ENCODE measurements around the gene DPEP1.
A peak's percentile ranks its signal among the peaks of the same experiment; 100 is the strongest.

DPEP1 gene

DNA sequence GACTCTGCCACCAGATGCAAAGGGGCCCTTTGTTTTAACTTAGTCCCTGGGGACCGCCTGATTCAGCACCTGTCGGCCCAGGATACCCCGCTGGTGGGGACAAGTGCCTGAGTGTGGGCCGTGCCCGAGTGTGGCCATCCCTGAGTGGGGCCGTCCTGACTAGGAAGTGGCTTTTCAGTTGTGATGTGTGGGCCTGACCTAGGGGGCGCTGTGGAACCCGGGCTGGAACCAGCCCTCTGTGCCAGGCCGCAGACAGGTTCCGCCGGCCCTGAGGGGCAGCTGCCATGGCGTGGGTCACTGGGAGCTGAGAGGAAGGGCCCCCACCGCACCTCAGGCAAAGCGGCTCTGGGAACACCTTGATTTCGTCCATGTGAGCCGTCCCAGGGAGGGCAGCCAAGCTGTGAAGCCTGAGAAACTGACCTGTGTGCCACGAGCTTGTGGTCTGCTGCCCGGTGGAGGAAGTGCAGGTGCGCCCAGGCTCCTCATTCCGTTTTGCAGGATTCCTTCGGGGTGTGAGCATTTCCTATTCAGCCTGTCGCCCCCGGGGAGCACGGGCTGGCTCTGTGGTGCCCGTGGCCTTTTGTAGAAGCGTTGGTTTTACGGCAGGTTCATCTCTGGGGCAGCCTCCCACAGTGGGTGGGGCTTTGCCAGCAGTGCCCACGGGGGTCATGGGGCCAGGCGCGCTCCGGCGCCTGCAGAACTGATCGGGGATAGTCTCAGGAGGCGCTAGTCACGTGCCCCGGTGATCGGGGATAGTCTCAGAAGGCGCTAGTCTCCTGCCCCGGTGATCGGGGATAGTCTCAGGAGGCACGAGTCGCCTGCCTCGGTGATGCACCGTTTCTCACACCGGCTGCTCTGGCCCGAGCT lies 47.7 kb upstream of the DPEP1 start:
- H3F3A ChIP-seq (ENCODE audit: insufficient read depth, low read length): peaks cover 31% of the 10 kb centered on the region
- no peaks in the 10 kb centered on the region for H4K20me1 ChIP-seq (ENCODE audit: insufficient read depth, low read length)
- no peak for TF ChIP-seq EZH2 (IDR thresholded peaks at IDR 0.05; ENCODE audit: borderline replicate concordance, low read length)
- TF ChIP-seq, protein P1, sequence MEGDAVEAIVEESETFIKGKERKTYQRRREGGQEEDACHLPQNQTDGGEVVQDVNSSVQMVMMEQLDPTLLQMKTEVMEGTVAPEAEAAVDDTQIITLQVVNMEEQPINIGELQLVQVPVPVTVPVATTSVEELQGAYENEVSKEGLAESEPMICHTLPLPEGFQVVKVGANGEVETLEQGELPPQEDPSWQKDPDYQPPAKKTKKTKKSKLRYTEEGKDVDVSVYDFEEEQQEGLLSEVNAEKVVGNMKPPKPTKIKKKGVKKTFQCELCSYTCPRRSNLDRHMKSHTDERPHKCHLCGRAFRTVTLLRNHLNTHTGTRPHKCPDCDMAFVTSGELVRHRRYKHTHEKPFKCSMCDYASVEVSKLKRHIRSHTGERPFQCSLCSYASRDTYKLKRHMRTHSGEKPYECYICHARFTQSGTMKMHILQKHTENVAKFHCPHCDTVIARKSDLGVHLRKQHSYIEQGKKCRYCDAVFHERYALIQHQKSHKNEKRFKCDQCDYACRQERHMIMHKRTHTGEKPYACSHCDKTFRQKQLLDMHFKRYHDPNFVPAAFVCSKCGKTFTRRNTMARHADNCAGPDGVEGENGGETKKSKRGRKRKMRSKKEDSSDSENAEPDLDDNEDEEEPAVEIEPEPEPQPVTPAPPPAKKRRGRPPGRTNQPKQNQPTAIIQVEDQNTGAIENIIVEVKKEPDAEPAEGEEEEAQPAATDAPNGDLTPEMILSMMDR (IDR thresholded peaks at IDR 0.05; ENCODE audit: low read length): peak; percentile 94
- peaks cover 42% of the 10 kb centered on the region for H3K36me3 ChIP-seq (ENCODE audit: insufficient read depth, low read length)
- H3K4me3 ChIP-seq (ENCODE audit: low read depth, low read length, poor library complexity, severe bottlenecking): peak overlapping the region; percentile 5
- peaks cover 47% of the 10 kb centered on the region for H3K4me1 ChIP-seq (ENCODE audit: insufficient read depth, low read length, severe bottlenecking)
- H3K27ac ChIP-seq (ENCODE audit: low read depth, low read length, poor library complexity, severe bottlenecking): no peak overlapping the region
- peaks cover 4% of the 10 kb centered on the region; the same call in 1 of the 2 replicates for H3K79me2 ChIP-seq (ENCODE audit: insufficient read depth, low read length)
- peaks cover 4% of the 10 kb centered on the region; the same call in 1 of the 2 replicates for H3K27me3 ChIP-seq (ENCODE audit: insufficient read depth, low read length)
- H3K4me2 ChIP-seq (ENCODE audit: low read length): peak overlapping the region; percentile 25
- H3K9me2 ChIP-seq (ENCODE audit: low read depth, low read length): no peaks in the 10 kb centered on the region
- H3K9ac ChIP-seq (ENCODE audit: low read length): no peak overlapping the region
- H2AFZ ChIP-seq (ENCODE audit: low read length): no peak overlapping the region
- no peaks in the 10 kb centered on the region for H3K9me3 ChIP-seq (ENCODE audit: low read length)

GRCh38 chr16:89567656-89568594 lies 45.5 kb upstream of the DPEP1 start:
- peaks cover 8% of the 10 kb centered on the region; the same call in 1 of the 2 replicates for H3K27me3 ChIP-seq (ENCODE audit: insufficient read depth, low read length)
- peaks cover 20% of the 10 kb centered on the region for H3K36me3 ChIP-seq (ENCODE audit: insufficient read depth, low read length)
- H3K9ac ChIP-seq (ENCODE audit: low read length): no peak overlapping the region
- H3K4me1 ChIP-seq (ENCODE audit: insufficient read depth, low read length, severe bottlenecking): peaks cover 32% of the 10 kb centered on the region
- H3K4me2 ChIP-seq (ENCODE audit: low read length): no peak overlapping the region
- TF ChIP-seq, protein P1 (IDR thresholded peaks at IDR 0.05; ENCODE audit: low read length): no peak
- no peak for TF ChIP-seq EZH2 (IDR thresholded peaks at IDR 0.05; ENCODE audit: borderline replicate concordance, low read length)
- no peaks in the 10 kb centered on the region for H4K20me1 ChIP-seq (ENCODE audit: insufficient read depth, low read length)
- no peak overlapping the region for H2AFZ ChIP-seq (ENCODE audit: low read length)
- H3K9me2 ChIP-seq (ENCODE audit: low read depth, low read length): no peaks in the 10 kb centered on the region
- H3K9me3 ChIP-seq (ENCODE audit: low read length): no peaks in the 10 kb centered on the region
- no peaks in the 10 kb centered on the region for H3K79me2 ChIP-seq (ENCODE audit: insufficient read depth, low read length)
- H3K27ac ChIP-seq (ENCODE audit: low read depth, low read length, poor library complexity, severe bottlenecking): no peak overlapping the region
- H3F3A ChIP-seq (ENCODE audit: insufficient read depth, low read length): peaks cover 20% of the 10 kb centered on the region
- no peak overlapping the region for H3K4me3 ChIP-seq (ENCODE audit: low read depth, low read length, poor library complexity, severe bottlenecking)

- TF ChIP-seq, protein P1 (IDR thresholded peaks at IDR 0.05; ENCODE audit: low read length): no peak
- TF ChIP-seq EZH2 (IDR thresholded peaks at IDR 0.05; ENCODE audit: borderline replicate concordance, low read length): no peak
- Histone ChIP-seq H3K27me3 (ENCODE audit: insufficient read depth, low read length) (peaks cover 16% of the 10 kb centered on the region), H2AFZ (ENCODE audit: low read length) (no peak overlapping the region), H3K9ac (ENCODE audit: low read length) (no peak overlapping the region), H3F3A (ENCODE audit: insufficient read depth, low read length) (peaks cover 7% of the 10 kb centered on the region; the same call in 1 of the 2 replicates), H3K27ac (ENCODE audit: low read depth, low read length, poor library complexity, severe bottlenecking) (no peak overlapping the region), H3K79me2 (ENCODE audit: insufficient read depth, low read length) (no peaks in the 10 kb centered on the region), H4K20me1 (ENCODE audit: insufficient read depth, low read length) (no peaks in the 10 kb centered on the region), H3K9me3 (ENCODE audit: low read length) (no peaks in the 10 kb centered on the region), H3K4me3 (ENCODE audit: low read depth, low read length, poor library complexity, severe bottlenecking) (no peak overlapping the region), H3K4me2 (ENCODE audit: low read length) (no peak overlapping the region), H3K4me1 (ENCODE audit: insufficient read depth, low read length, severe bottlenecking) (peaks cover 14% of the 10 kb centered on the region), H3K9me2 (ENCODE audit: low read depth, low read length) (no peaks in the 10 kb centered on the region), H3K36me3 (ENCODE audit: insufficient read depth, low read length) (peaks cover 2% of the 10 kb centered on the region)
Observed at GRCh38 chr16:89569506-89570341, 43.7 kb upstream of the DPEP1 start.
